ENCODE data around the gene MRPL20.

- TF ChIP-seq, protein P1, sequence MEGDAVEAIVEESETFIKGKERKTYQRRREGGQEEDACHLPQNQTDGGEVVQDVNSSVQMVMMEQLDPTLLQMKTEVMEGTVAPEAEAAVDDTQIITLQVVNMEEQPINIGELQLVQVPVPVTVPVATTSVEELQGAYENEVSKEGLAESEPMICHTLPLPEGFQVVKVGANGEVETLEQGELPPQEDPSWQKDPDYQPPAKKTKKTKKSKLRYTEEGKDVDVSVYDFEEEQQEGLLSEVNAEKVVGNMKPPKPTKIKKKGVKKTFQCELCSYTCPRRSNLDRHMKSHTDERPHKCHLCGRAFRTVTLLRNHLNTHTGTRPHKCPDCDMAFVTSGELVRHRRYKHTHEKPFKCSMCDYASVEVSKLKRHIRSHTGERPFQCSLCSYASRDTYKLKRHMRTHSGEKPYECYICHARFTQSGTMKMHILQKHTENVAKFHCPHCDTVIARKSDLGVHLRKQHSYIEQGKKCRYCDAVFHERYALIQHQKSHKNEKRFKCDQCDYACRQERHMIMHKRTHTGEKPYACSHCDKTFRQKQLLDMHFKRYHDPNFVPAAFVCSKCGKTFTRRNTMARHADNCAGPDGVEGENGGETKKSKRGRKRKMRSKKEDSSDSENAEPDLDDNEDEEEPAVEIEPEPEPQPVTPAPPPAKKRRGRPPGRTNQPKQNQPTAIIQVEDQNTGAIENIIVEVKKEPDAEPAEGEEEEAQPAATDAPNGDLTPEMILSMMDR (optimal IDR thresholded peaks at IDR 0.05 in 1 of 3, IDR thresholded peaks at IDR 0.05 in 1 of 3, conservative IDR thresholded peaks at IDR 0.05 in 1 of 3; ENCODE audit: extremely low read depth in 1 of 3, insufficient read depth in 2 of 3, low read length in 3 of 3): no peak
- no peak for TF ChIP-seq EZH2 (IDR thresholded peaks at IDR 0.05; ENCODE audit: low read length)
Observed at GRCh38 chr1:1451696-1452364, 44.7 kb upstream of the MRPL20 start.

Measured in keratinocyte (primary cell).